GM23338 (cell line): ENCODE data around the gene FBLIM1. TPM values are rescaled to one million over a fixed set of nuclear protein-coding genes. Genes with fewer than 3 reads are reported as not detected.

Experiments
- ATAC-seq: fragments of 200-7000 bp; cut with Tn5 transposase; 3 replicates; pipeline ENCODE4 v1.9.1; 2020
- DNase-seq: peaks from one replicate; pipeline ENCODE4 v3.0.0-alpha.2; 2015; ENCODE audit warnings: low spot score
- H2AFZ ChIP-seq: fragments of 200-600 bp; sonication (generic); 2 replicates; pipeline ENCODE4 v1.8.0; 2016; ENCODE audit warnings: antibody characterized with exemption, mild to moderate bottlenecking, moderate library complexity
- H3F3A ChIP-seq: fragments of 200-600 bp; sonication (generic); replicated peaks from 2 replicates; pipeline ENCODE4 v1.8.0; 2017; ENCODE audit warnings: antibody characterized with exemption, mixed run types, low read depth
- H3K27ac ChIP-seq: fragments of 200-600 bp; sonication (generic); 2 replicates; pipeline ENCODE4 v1.6.1; 2016; ENCODE audit warnings: low read depth
- H3K27me3 ChIP-seq: fragments of 200-600 bp; sonication (generic); 2 replicates; pipeline ENCODE4 v1.8.0; 2016; ENCODE audit warnings: mild to moderate bottlenecking, mixed run types, moderate library complexity; ENCODE audit not compliant: insufficient read depth
- H3K36me3 ChIP-seq: fragments of 200-600 bp; sonication (generic); 2 replicates; pipeline ENCODE4 v1.8.0; 2016; ENCODE audit warnings: mild to moderate bottlenecking; ENCODE audit not compliant: insufficient read depth
- H3K4me1 ChIP-seq: fragments of 200-600 bp; sonication (generic); 2 replicates; pipeline ENCODE4 v1.8.0; 2016; ENCODE audit warnings: mild to moderate bottlenecking, moderate library complexity; ENCODE audit not compliant: insufficient read depth
- H3K4me2 ChIP-seq: fragments of 200-600 bp; sonication (generic); 2 replicates; pipeline ENCODE4 v1.7.1; 2017; ENCODE audit warnings: mixed run types
- H3K4me3 ChIP-seq: fragments of 200-600 bp; sonication (generic); 2 replicates; pipeline ENCODE4 v1.6.1; 2016; ENCODE audit warnings: mixed run types
- H3K79me2 ChIP-seq: fragments of 200-600 bp; sonication (generic); replicated peaks from 2 replicates; pipeline ENCODE4 v1.8.0; 2017; ENCODE audit warnings: mild to moderate bottlenecking; ENCODE audit not compliant: insufficient read depth
- H3K9me2 ChIP-seq: fragments of 200-600 bp; sonication (generic); 2 replicates; pipeline ENCODE4 v1.8.0; 2017; ENCODE audit not compliant: insufficient read depth
- H4K20me1 ChIP-seq: fragments of 200-600 bp; sonication (generic); replicated peaks from 2 replicates; pipeline ENCODE4 v1.8.0; 2017; ENCODE audit warnings: mild to moderate bottlenecking; ENCODE audit not compliant: insufficient read depth
- H3K27ac Mint-ChIP-seq: 2 replicates; pipeline ENCODE4 v1.8.0; 2020; ENCODE audit warnings: inconsistent platforms, mild to moderate bottlenecking, moderate library complexity, mixed read lengths
- H3K27me3 Mint-ChIP-seq: 3 replicates; pipeline ENCODE4 v1.8.0; 2022; ENCODE audit warnings: low read depth, mild to moderate bottlenecking, moderate library complexity, mixed read lengths, inconsistent platforms; ENCODE audit not compliant: insufficient read depth, poor library complexity
- H3K36me3 Mint-ChIP-seq: 3 replicates; pipeline ENCODE4 v1.8.0; 2021; ENCODE audit warnings: low read depth, mild to moderate bottlenecking, inconsistent platforms, moderate library complexity, mixed read lengths
- H3K4me1 Mint-ChIP-seq: 3 replicates; pipeline ENCODE4 v1.8.0; 2020; ENCODE audit warnings: mild to moderate bottlenecking, inconsistent platforms, mixed read lengths
- H3K4me3 Mint-ChIP-seq: 3 replicates; pipeline ENCODE4 v1.8.0; 2021; ENCODE audit warnings: moderate library complexity, mild to moderate bottlenecking, inconsistent platforms, mixed read lengths
- H3K9me3 Mint-ChIP-seq: 3 replicates; pipeline ENCODE4 v1.8.0; 2020; ENCODE audit warnings: moderate library complexity, mild to moderate bottlenecking, inconsistent platforms, mixed read lengths
- CREB1 ChIP-seq: fragments of 250-450 bp; sonication (Bioruptor Pico); IDR thresholded peaks from 2 replicates; pipeline ENCODE4 v1.5.0; 2020; ENCODE audit warnings: low read depth, mild to moderate bottlenecking, moderate library complexity
- ZNF114 ChIP-seq: fragments of 250-450 bp; sonication (Bioruptor Pico); IDR thresholded peaks from 2 replicates; pipeline ENCODE4 v1.5.0; 2020; ENCODE audit warnings: mild to moderate bottlenecking, moderate library complexity
- polyA plus RNA-seq: library from polyadenylated mRNA; unstranded; fragments of >200 nt; fragmentation: Nextera tagmentation; extraction: Ambion mirVana; gene quantifications from 2 replicates; pipeline ENCODE4 v1.2.1, GENCODE V29; 2016
- total RNA-seq: library from RNA; depleted of rRNA; stranded (reverse); fragments of >200 nt; shearing (Covaris generic); gene quantifications from 2 replicates; pipeline ENCODE4 v1.2.3, GENCODE V29; 2014
- TF ChIP-seq, protein P1 (sequence below), 2 experiments: fragments of 200-600 bp in 1 of 2; sonication (generic) in 1 of 2; conservative IDR thresholded peaks; 2 replicates each; pipeline versions ENCODE4 v1.5.1 to v1.6.1; 2016 to 2017; ENCODE audit warnings: antibody characterized with exemption in 2 of 2, low read depth in 2 of 2, mild to moderate bottlenecking in 2 of 2, moderate library complexity in 1 of 2
- TF ChIP-seq, protein P2 (sequence below): IDR thresholded peaks from one replicate; pipeline ENCODE4 v1.6.1; 2018; ENCODE audit warnings: antibody characterized with exemption; ENCODE audit not compliant: unreplicated experiment
- TF ChIP-seq, protein P3 (sequence below): fragments of 250-450 bp; sonication (Bioruptor Pico); IDR thresholded peaks from 2 replicates; pipeline ENCODE4 v1.5.0; 2020; ENCODE audit warnings: mild to moderate bottlenecking, moderate library complexity

The FBLIM1 gene
- total and polyA plus RNA-seq, 2 experiments from 2014 or later, result 41.7 to 81.7 TPM

DNA sequence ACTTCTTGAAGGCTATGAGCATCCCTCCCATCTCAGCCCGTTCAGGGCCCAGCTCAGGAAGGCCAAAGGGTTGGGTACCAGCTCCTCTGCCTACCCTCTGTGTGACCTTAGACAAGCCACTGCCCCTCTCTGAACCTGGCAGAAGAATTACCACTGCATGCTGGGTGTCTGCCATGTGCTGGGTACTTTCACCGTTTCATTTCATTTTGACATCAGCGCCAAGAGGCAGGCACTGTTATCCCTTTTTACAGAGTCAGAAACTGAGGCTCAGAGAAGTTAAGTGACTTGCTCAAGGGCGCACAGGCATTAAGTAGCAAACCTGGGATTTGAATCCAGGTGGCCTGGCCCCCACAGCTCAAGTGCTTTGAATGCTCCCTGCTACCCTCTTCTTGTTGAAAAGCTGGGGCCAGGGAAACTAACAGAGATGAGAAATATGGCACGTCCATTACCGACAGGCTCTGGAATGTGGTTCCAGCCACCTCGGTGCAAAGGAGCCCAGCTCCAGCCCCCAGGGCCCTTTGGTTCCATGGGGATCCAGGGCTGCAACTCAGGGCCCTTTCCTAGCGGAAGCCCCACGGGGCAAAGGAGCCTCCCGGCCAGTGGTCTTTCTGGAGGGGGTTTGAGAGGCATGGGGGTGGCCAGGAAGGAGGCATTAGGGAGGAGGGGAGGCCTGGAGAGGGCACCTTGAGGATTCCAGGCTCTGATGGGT lies 9.8 kb upstream of the FBLIM1 start:
- Histone ChIP-seq H3K9me2 (no peaks in the 10 kb centered on the region), H3K4me3 (no peak overlapping the region), H3K27me3 (no peaks in the 10 kb centered on the region), H3K36me3 (no peaks in the 10 kb centered on the region), H3K79me2 (no peaks in the 10 kb centered on the region), H2AFZ (peak overlapping the region; percentile 81), H3K4me1 (no peaks in the 10 kb centered on the region; the same call in 1 of the 2 replicates), H3F3A (no peaks in the 10 kb centered on the region), H4K20me1 (no peaks in the 10 kb centered on the region), H3K4me2 (no peak overlapping the region), H3K27ac (no peak overlapping the region; the same call in 1 of the 2 replicates)
- Mint-ChIP-seq H3K4me1 (peaks cover 2% of the 10 kb centered on the region; the same call in 2 of the 3 replicates), H3K27ac (no peak overlapping the region), H3K27me3 (peaks cover 9% of the 10 kb centered on the region), H3K4me3 (no peak overlapping the region), H3K36me3 (no peaks in the 10 kb centered on the region), H3K9me3 (no peaks in the 10 kb centered on the region)
- TF ChIP-seq, protein P1, sequence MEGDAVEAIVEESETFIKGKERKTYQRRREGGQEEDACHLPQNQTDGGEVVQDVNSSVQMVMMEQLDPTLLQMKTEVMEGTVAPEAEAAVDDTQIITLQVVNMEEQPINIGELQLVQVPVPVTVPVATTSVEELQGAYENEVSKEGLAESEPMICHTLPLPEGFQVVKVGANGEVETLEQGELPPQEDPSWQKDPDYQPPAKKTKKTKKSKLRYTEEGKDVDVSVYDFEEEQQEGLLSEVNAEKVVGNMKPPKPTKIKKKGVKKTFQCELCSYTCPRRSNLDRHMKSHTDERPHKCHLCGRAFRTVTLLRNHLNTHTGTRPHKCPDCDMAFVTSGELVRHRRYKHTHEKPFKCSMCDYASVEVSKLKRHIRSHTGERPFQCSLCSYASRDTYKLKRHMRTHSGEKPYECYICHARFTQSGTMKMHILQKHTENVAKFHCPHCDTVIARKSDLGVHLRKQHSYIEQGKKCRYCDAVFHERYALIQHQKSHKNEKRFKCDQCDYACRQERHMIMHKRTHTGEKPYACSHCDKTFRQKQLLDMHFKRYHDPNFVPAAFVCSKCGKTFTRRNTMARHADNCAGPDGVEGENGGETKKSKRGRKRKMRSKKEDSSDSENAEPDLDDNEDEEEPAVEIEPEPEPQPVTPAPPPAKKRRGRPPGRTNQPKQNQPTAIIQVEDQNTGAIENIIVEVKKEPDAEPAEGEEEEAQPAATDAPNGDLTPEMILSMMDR (conservative IDR thresholded peaks at IDR 0.05; ENCODE audit: low read depth in 2 of 2), result no peak
- TF ChIP-seq CREB1 (CRISPR knock-in tag), result no peak
- no peak for TF ChIP-seq ZNF114 (CRISPR knock-in tag)
- TF ChIP-seq, protein P2, sequence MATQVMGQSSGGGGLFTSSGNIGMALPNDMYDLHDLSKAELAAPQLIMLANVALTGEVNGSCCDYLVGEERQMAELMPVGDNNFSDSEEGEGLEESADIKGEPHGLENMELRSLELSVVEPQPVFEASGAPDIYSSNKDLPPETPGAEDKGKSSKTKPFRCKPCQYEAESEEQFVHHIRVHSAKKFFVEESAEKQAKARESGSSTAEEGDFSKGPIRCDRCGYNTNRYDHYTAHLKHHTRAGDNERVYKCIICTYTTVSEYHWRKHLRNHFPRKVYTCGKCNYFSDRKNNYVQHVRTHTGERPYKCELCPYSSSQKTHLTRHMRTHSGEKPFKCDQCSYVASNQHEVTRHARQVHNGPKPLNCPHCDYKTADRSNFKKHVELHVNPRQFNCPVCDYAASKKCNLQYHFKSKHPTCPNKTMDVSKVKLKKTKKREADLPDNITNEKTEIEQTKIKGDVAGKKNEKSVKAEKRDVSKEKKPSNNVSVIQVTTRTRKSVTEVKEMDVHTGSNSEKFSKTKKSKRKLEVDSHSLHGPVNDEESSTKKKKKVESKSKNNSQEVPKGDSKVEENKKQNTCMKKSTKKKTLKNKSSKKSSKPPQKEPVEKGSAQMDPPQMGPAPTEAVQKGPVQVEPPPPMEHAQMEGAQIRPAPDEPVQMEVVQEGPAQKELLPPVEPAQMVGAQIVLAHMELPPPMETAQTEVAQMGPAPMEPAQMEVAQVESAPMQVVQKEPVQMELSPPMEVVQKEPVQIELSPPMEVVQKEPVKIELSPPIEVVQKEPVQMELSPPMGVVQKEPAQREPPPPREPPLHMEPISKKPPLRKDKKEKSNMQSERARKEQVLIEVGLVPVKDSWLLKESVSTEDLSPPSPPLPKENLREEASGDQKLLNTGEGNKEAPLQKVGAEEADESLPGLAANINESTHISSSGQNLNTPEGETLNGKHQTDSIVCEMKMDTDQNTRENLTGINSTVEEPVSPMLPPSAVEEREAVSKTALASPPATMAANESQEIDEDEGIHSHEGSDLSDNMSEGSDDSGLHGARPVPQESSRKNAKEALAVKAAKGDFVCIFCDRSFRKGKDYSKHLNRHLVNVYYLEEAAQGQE, result no peak
- ATAC-seq (peak; percentile 15), DNase-seq (no peak)

DNA sequence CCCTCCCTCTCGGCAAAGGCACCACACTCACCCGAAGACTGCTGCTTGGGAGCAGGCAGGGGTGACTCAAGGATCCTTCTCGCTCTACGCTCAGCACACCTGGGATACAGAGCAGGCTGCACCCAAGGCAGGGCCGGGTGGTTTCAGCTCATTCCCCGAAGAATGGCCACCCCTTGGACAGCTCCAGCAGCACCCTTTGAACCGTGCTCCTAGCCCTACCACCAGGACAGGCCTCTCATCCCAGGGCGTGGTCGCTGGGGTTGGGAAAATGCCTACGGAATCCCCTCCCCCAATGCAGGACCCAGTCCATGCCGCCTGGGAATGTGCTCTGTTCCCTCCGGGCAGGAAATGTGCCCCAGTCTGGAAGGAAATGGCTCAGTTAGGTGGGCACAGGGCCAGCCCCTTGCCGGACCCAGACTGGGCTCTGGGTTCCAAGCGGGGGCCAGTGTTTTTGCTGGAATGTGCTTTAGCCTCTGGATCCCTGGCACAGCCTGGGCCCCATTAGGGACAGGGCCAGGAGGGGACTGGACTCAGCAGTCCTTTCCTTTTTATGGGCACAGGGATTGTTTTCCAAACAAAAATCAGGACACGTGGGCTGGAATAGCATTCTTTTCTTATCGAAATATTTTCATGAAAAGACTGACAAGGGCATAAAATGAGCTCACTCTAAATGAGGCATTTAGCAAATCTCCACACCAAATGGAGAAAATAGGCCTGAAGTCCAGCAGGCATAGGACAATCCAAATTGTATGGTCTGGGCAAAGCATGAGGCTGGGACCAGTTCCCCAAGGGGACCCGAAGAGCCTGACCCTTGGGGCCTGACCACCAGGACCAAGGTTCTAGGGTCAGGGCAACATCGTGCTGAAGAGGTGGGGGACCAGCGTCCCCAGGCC lies 8.9 kb upstream of the FBLIM1 start:
- DNase-seq, result peak; percentile 40
- H3K27ac Mint-ChIP-seq, result no peak overlapping the region
- Histone ChIP-seq H3K4me1 (no peaks in the 10 kb centered on the region; the same call in 1 of the 2 replicates), H3K27ac (peak overlapping the region; percentile 14; the same call in 1 of the 2 replicates), H3K27me3 (no peaks in the 10 kb centered on the region), H3K79me2 (no peaks in the 10 kb centered on the region), H3K36me3 (no peaks in the 10 kb centered on the region), H3K9me2 (no peaks in the 10 kb centered on the region), H3K4me3 (no peak overlapping the region), H3K4me2 (0 out of 2 replicates have a peak overlapping the region, but pooled peaks have one; percentile 32), H3F3A (no peaks in the 10 kb centered on the region), H4K20me1 (no peaks in the 10 kb centered on the region), H2AFZ (peak overlapping the region; percentile 81)
- peaks cover 9% of the 10 kb centered on the region for H3K27me3 Mint-ChIP-seq
- peak; percentile 48 for ATAC-seq
- H3K4me1 Mint-ChIP-seq, result peaks cover 2% of the 10 kb centered on the region; the same call in 2 of the 3 replicates
- H3K4me3 Mint-ChIP-seq, result no peak overlapping the region
- H3K36me3 Mint-ChIP-seq, result no peaks in the 10 kb centered on the region
- H3K9me3 Mint-ChIP-seq, result no peaks in the 10 kb centered on the region
- TF ChIP-seq, protein P3, sequence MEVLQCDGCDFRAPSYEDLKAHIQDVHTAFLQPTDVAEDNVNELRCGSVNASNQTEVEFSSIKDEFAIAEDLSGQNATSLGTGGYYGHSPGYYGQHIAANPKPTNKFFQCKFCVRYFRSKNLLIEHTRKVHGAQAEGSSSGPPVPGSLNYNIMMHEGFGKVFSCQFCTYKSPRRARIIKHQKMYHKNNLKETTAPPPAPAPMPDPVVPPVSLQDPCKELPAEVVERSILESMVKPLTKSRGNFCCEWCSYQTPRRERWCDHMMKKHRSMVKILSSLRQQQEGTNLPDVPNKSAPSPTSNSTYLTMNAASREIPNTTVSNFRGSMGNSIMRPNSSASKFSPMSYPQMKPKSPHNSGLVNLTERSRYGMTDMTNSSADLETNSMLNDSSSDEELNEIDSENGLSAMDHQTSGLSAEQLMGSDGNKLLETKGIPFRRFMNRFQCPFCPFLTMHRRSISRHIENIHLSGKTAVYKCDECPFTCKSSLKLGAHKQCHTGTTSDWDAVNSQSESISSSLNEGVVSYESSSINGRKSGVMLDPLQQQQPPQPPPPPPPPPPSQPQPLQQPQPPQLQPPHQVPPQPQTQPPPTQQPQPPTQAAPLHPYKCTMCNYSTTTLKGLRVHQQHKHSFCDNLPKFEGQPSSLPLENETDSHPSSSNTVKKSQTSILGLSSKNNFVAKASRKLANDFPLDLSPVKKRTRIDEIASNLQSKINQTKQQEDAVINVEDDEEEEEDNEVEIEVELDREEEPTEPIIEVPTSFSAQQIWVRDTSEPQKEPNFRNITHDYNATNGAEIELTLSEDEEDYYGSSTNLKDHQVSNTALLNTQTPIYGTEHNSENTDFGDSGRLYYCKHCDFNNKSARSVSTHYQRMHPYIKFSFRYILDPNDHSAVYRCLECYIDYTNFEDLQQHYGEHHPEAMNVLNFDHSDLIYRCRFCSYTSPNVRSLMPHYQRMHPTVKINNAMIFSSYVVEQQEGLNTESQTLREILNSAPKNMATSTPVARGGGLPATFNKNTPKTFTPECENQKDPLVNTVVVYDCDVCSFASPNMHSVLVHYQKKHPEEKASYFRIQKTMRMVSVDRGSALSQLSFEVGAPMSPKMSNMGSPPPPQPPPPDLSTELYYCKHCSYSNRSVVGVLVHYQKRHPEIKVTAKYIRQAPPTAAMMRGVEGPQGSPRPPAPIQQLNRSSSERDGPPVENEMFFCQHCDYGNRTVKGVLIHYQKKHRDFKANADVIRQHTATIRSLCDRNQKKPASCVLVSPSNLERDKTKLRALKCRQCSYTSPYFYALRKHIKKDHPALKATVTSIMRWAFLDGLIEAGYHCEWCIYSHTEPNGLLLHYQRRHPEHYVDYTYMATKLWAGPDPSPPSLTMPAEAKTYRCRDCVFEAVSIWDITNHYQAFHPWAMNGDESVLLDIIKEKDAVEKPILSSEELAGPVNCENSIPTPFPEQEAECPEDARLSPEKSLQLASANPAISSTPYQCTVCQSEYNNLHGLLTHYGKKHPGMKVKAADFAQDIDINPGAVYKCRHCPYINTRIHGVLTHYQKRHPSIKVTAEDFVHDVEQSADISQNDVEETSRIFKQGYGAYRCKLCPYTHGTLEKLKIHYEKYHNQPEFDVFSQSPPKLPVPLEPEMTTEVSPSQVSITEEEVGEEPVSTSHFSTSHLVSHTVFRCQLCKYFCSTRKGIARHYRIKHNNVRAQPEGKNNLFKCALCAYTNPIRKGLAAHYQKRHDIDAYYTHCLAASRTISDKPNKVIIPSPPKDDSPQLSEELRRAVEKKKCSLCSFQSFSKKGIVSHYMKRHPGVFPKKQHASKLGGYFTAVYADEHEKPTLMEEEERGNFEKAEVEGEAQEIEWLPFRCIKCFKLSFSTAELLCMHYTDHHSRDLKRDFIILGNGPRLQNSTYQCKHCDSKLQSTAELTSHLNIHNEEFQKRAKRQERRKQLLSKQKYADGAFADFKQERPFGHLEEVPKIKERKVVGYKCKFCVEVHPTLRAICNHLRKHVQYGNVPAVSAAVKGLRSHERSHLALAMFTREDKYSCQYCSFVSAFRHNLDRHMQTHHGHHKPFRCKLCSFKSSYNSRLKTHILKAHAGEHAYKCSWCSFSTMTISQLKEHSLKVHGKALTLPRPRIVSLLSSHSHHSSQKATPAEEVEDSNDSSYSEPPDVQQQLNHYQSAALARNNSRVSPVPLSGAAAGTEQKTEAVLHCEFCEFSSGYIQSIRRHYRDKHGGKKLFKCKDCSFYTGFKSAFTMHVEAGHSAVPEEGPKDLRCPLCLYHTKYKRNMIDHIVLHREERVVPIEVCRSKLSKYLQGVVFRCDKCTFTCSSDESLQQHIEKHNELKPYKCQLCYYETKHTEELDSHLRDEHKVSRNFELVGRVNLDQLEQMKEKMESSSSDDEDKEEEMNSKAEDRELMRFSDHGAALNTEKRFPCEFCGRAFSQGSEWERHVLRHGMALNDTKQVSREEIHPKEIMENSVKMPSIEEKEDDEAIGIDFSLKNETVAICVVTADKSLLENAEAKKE, result no peak
